Activated B cell treated with CpG ODN at 0.5 μM for 24 hours (primary cell): ENCODE results near the gene NLRP7. TPM values are rescaled to one million over a fixed set of nuclear protein-coding genes. Genes with fewer than 3 reads are reported as not detected.
"Not testable (repeated sequence)": the region's sequence is repeated elsewhere in the genome, so short reads cannot be mapped to it uniquely, and the experiment has no call there.

ENCODE experiments used
- ATAC-seq: fragments of 200-7000 bp; cut with Tn5 transposase; one replicate; pipeline ENCODE4 v1.10.0; 2021; ENCODE audit warnings: low read depth, mild to moderate bottlenecking, moderate library complexity
- CTCF ChIA-PET: fragments of 350-600 bp; sonication (Branson Sonifier 250); formaldehyde crosslinking; loops from one replicate; lab custom pipeline; 2021; ENCODE audit warnings: antibody characterized with exemption; lab: Charles Lee
- POLR2A ChIA-PET: fragments of 350-600 bp; sonication (Branson Sonifier 250); formaldehyde crosslinking; loops from one replicate; lab custom pipeline; 2021; ENCODE audit warnings: antibody characterized with exemption; lab: Charles Lee
- DNase-seq: peaks from one replicate; pipeline ENCODE4 v3.0.0; 2022
- H3K27ac Mint-ChIP-seq: one replicate; pipeline ENCODE4 v1.8.0; 2020; ENCODE audit warnings: mixed read lengths
- H3K27me3 Mint-ChIP-seq: one replicate; pipeline ENCODE4 v1.8.0; 2021; ENCODE audit warnings: mixed read lengths
- H3K36me3 Mint-ChIP-seq: one replicate; pipeline ENCODE4 v1.8.0; 2021; ENCODE audit warnings: low read depth, mixed read lengths
- H3K4me1 Mint-ChIP-seq: one replicate; pipeline ENCODE4 v1.8.0; 2021; ENCODE audit warnings: mixed read lengths
- H3K4me3 Mint-ChIP-seq: one replicate; pipeline ENCODE4 v1.8.0; 2020; ENCODE audit warnings: mild to moderate bottlenecking, mixed read lengths
- H3K9me3 Mint-ChIP-seq: one replicate; pipeline ENCODE4 v1.8.0; 2020; ENCODE audit warnings: mixed read lengths
- CTCF ChIP-seq: fragments of 200-600 bp; IDR thresholded peaks from one replicate; pipeline ENCODE4 v1.8.0; 2022; ENCODE audit warnings: antibody characterized with exemption, mild to moderate bottlenecking
- intact Hi-C: fragments of 100-400 bp; cut with micrococcal nuclease; formaldehyde crosslinking; loops from one replicate; pipeline ENCODE4 v1.15.1; 2024
- total RNA-seq: library from RNA; stranded (reverse); gene quantifications from 2 replicates; pipeline ENCODE4 v1.2.3, GENCODE V29; 2022

NLRP7 gene
- total RNA-seq, 1 donor from 2014 or later: 0.33 TPM

- DNase-seq: no peak
- intact Hi-C loops: no loop called here
- Mint-ChIP-seq H3K4me1 (no peaks in the 10 kb centered on the region), H3K36me3 (no peaks in the 10 kb centered on the region), H3K4me3 (no peak overlapping the region), H3K27ac (no peak overlapping the region), H3K27me3 (peaks cover 28% of the 10 kb centered on the region), H3K9me3 (no peaks in the 10 kb centered on the region)
- POLR2A ChIA-PET: no interaction called here
- no peak for ATAC-seq
- CTCF ChIA-PET: no interaction called here
- TF ChIP-seq CTCF: no peak
Observed at GRCh38 chr19:54902061-54902460, 45.3 kb downstream of the NLRP7 start.

- H3K9me3 Mint-ChIP-seq, CTCF ChIA-PET, DNase-seq, H3K4me1 Mint-ChIP-seq, H3K36me3 Mint-ChIP-seq, H3K4me3 Mint-ChIP-seq, ATAC-seq, H3K27ac Mint-ChIP-seq, POLR2A ChIA-PET, intact Hi-C loops: not testable (repeated sequence)
- peaks cover 30% of the 10 kb centered on the region for H3K27me3 Mint-ChIP-seq
Observed at GRCh38 chr19:54901153-54901552, 46.2 kb downstream of the NLRP7 start.

GRCh38 chr19:54899646-54900045, 47.7 kb downstream of the NLRP7 start:
- H3K4me1 Mint-ChIP-seq, ATAC-seq, H3K36me3 Mint-ChIP-seq, H3K4me3 Mint-ChIP-seq, intact Hi-C loops, DNase-seq, H3K9me3 Mint-ChIP-seq, POLR2A ChIA-PET, H3K27ac Mint-ChIP-seq, CTCF ChIA-PET: not testable (repeated sequence)
- peaks cover 23% of the 10 kb centered on the region for H3K27me3 Mint-ChIP-seq

GRCh38 chr19:54898685-54899084, 48.6 kb downstream of the NLRP7 start:
- POLR2A ChIA-PET, CTCF ChIA-PET, H3K9me3 Mint-ChIP-seq, intact Hi-C loops, H3K36me3 Mint-ChIP-seq, H3K4me1 Mint-ChIP-seq, H3K4me3 Mint-ChIP-seq, ATAC-seq, H3K27ac Mint-ChIP-seq, DNase-seq: not testable (repeated sequence)
- peaks cover 23% of the 10 kb centered on the region for H3K27me3 Mint-ChIP-seq

- CTCF ChIA-PET: no interaction called here
- TF ChIP-seq CTCF: no peak
- H3K4me1 Mint-ChIP-seq: no peaks in the 10 kb centered on the region
- no peaks in the 10 kb centered on the region for H3K36me3 Mint-ChIP-seq
- H3K4me3 Mint-ChIP-seq: no peak overlapping the region
- POLR2A ChIA-PET: no interaction called here
- ATAC-seq: no peak
- H3K27me3 Mint-ChIP-seq: peaks cover 21% of the 10 kb centered on the region
- no peak for DNase-seq
- H3K9me3 Mint-ChIP-seq: no peaks in the 10 kb centered on the region
- intact Hi-C loops: no loop called here
- no peak overlapping the region for H3K27ac Mint-ChIP-seq
Observed at GRCh38 chr19:54896036-54896435, 51.3 kb downstream of the NLRP7 start.

GRCh38 chr19:54894106-54894505, 53.2 kb downstream of the NLRP7 start:
- H3K4me3 Mint-ChIP-seq, DNase-seq, CTCF ChIA-PET, H3K4me1 Mint-ChIP-seq, H3K9me3 Mint-ChIP-seq, POLR2A ChIA-PET, H3K27ac Mint-ChIP-seq, ATAC-seq, H3K36me3 Mint-ChIP-seq, intact Hi-C loops: not testable (repeated sequence)
- peaks cover 19% of the 10 kb centered on the region for H3K27me3 Mint-ChIP-seq

- intact Hi-C loops: no loop called here
- ATAC-seq (no peak), DNase-seq (no peak)
- H3K27me3 Mint-ChIP-seq: peaks cover 14% of the 10 kb centered on the region
- TF ChIP-seq CTCF: no peak
- no peaks in the 10 kb centered on the region for H3K9me3 Mint-ChIP-seq
- H3K27ac Mint-ChIP-seq: no peak overlapping the region
- H3K4me1 Mint-ChIP-seq: no peaks in the 10 kb centered on the region
- H3K4me3 Mint-ChIP-seq: no peak overlapping the region
- POLR2A ChIA-PET: no interaction called here
- H3K36me3 Mint-ChIP-seq: no peaks in the 10 kb centered on the region
- CTCF ChIA-PET: no interaction called here
Observed at GRCh38 chr19:54893406-54893805, 53.9 kb downstream of the NLRP7 start.
